Activated T-helper 2 cell treated with anti-CD3 and anti-CD28 coated beads, Interferon-gamma antibody, Interleukin-2, Interleukin-4, amounts not matched to agents 10 μg/mL and 5 μg/mL and 100 μg/mL, durations not matched to agents 14 hours and 24 hours and 36 hours (primary cell): ENCODE results near the gene TP53BP2. TPM values are rescaled to one million over a fixed set of nuclear protein-coding genes. Genes with fewer than 3 reads are reported as not detected.

ENCODE experiments used
- DNase-seq: peaks from one replicate; pipeline ENCODE4 v3.0.0; 2021; ENCODE audit warnings: low spot score
- H3K27ac Mint-ChIP-seq: one replicate; pipeline ENCODE4 v1.8.0; 2021; ENCODE audit warnings: mixed read lengths
- H3K27me3 Mint-ChIP-seq: one replicate; pipeline ENCODE4 v1.8.0; 2021; ENCODE audit warnings: low read depth, mixed read lengths
- H3K36me3 Mint-ChIP-seq: one replicate; pipeline ENCODE4 v1.8.0; 2021; ENCODE audit warnings: low read depth, mixed read lengths
- H3K4me1 Mint-ChIP-seq: one replicate; pipeline ENCODE4 v1.8.0; 2021; ENCODE audit warnings: low read depth, mixed read lengths
- H3K4me3 Mint-ChIP-seq: one replicate; pipeline ENCODE4 v1.8.0; 2021; ENCODE audit warnings: low read depth, mild to moderate bottlenecking, moderate library complexity, mixed read lengths
- H3K9me3 Mint-ChIP-seq: one replicate; pipeline ENCODE4 v1.8.0; 2021; ENCODE audit warnings: mixed read lengths
- intact Hi-C: fragments of 100-400 bp; cut with micrococcal nuclease; formaldehyde crosslinking; loops from one replicate; pipeline ENCODE4 v1.15.1; 2023
- total RNA-seq: library from RNA; stranded (reverse); gene quantifications from 2 replicates; pipeline ENCODE4 v1.2.3, GENCODE V29; 2022

Gene TP53BP2
- total RNA-seq, 1 donor from 2014 or later: 37.5 TPM

GRCh38 chr1:223775054-223775453 lies 70.7 kb downstream of the TP53BP2 start:
- Mint-ChIP-seq H3K36me3 (peaks cover 72% of the 10 kb centered on the region), H3K4me1 (peaks cover 28% of the 10 kb centered on the region), H3K27ac (no peak overlapping the region), H3K4me3 (no peak overlapping the region), H3K9me3 (no peaks in the 10 kb centered on the region), H3K27me3 (no peaks in the 10 kb centered on the region)
- intact Hi-C loops: loop anchor here (10.0 kb wide), 1 partner anchor 70 kb away; the partner anchor contains the start of gene TP53BP2
- no peak for DNase-seq

GRCh38 chr1:223774134-223774814 lies 71.5 kb downstream of the TP53BP2 start:
- peak; percentile 4 for DNase-seq
- Mint-ChIP-seq H3K27ac (peak overlapping the region; percentile 13), H3K36me3 (peaks cover 76% of the 10 kb centered on the region), H3K4me1 (peaks cover 28% of the 10 kb centered on the region), H3K4me3 (no peak overlapping the region), H3K9me3 (no peaks in the 10 kb centered on the region), H3K27me3 (no peaks in the 10 kb centered on the region)
- intact Hi-C loops: loop anchor here (10.0 kb wide), 1 partner anchor 71 kb away; the partner anchor contains the start of gene TP53BP2

- Mint-ChIP-seq H3K9me3 (no peaks in the 10 kb centered on the region), H3K27ac (no peak overlapping the region), H3K27me3 (no peaks in the 10 kb centered on the region), H3K36me3 (peaks cover 72% of the 10 kb centered on the region), H3K4me3 (no peak overlapping the region), H3K4me1 (peaks cover 28% of the 10 kb centered on the region)
- no peak for DNase-seq
- intact Hi-C loops: loop anchor here (10.0 kb wide), 1 partner anchor 72 kb away; the partner anchor contains the start of gene TP53BP2
Observed at GRCh38 chr1:223772771-223773160, 73.0 kb downstream of the TP53BP2 start.

DNA sequence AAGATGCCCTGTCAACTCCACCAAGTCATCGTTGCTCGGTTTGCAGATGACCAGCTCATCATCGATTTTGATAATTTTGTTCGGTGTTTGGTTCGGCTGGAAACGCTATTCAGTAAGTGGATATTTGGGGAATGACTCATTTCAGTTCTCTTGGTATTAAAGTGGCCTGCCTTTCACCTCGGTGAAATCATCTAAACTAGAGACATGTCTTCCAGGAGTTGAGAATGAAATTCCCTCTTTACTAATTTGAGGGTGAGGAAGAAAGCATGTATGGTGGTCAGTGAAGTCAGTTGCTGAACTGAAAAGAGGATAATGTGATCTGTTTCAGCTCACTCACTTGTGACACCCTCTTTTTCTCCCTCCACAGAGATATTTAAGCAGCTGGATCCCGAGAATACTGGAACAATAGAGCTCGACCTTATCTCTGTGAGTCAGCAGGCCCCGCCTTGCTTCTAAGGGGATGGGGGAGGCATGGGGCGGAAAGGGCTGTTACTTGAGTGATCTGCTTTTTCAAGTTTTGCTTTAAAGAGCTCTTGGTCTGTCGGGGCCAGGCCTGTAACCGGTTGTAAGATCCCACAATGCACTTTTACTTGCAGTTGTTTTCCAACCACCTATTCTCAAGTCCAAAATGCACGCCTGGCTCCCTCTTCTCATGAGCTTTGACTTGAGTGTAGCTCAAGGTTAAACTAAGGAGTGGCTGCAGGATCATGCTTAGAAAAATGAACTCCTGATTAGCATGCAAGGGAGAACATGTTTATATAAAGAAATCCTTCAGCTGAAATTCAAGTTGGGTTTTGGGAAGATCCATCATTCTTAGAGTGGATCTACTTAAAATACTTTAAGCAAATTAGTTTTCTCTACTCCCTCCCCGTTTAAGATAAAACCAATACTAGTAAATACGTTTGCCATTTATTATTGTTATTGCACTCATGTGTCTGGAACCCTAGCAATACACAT lies 73.7 kb downstream of the TP53BP2 start:
- no peak overlapping the region for H3K4me3 Mint-ChIP-seq
- peak overlapping the region; percentile 30 for H3K27ac Mint-ChIP-seq
- H3K4me1 Mint-ChIP-seq: peaks cover 26% of the 10 kb centered on the region
- no peaks in the 10 kb centered on the region for H3K27me3 Mint-ChIP-seq
- no peaks in the 10 kb centered on the region for H3K9me3 Mint-ChIP-seq
- H3K36me3 Mint-ChIP-seq: peaks cover 67% of the 10 kb centered on the region
- DNase-seq: no peak
- intact Hi-C loops: loop anchor here (10.0 kb wide), 1 partner anchor 73 kb away; the partner anchor contains the start of gene TP53BP2

DNA sequence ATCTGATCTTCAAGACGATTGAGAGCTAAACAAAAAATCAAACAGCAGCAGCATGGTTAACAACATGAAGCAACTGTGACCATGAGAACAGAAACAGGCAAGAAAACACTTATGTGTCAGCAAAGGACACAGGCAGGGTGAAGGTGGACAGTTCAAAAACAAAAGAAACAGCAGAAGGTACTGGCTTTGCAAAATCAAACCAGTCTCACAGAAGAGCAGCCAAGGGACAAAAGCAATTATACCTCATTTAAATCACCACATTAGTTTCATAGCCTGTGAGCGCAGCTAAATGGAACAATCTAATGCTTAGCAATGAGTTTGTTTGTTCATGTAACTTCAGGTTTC lies 74.3 kb downstream of the TP53BP2 start:
- Mint-ChIP-seq H3K4me3 (no peak overlapping the region), H3K9me3 (no peaks in the 10 kb centered on the region), H3K4me1 (peaks cover 23% of the 10 kb centered on the region), H3K27me3 (no peaks in the 10 kb centered on the region), H3K36me3 (peaks cover 70% of the 10 kb centered on the region), H3K27ac (no peak overlapping the region)
- intact Hi-C loops: loop anchor here (10.0 kb wide), 1 partner anchor 73 kb away; the partner anchor contains the start of gene TP53BP2
- DNase-seq: peak; percentile 3

DNA sequence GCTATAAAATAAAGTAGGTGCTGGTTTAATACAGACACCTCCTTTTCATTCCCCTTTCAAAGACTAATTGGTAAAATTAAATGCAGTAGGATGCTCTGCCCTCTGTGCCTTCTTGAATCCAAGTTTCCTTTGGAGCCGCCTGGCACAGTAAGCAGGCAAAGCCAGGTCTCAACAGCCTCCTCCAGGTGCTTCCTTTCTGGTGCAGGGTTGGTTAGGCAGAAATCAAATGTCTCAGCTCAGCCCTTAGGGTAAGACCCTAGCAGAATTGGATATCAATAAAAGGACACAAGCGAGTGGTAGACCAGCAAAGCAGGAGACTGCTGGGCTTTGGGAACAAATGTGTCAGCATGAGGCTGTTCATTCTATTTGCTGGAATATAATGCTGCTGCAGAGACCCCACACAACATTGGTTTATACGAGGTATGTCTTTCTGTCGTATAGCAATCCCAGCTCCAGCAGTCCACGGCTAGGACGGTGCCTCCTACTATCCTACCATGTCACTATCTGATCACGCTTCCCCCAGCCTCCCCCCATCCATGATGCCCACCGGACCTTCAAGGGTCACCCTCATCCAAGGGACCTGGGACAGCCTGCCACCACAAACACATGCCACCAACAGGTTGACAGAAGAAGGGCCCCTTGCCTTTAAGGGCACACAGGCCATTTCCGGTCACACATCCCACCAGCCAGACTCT lies 75.0 kb downstream of the TP53BP2 start:
- Mint-ChIP-seq H3K4me3 (no peak overlapping the region), H3K4me1 (peaks cover 16% of the 10 kb centered on the region), H3K27ac (no peak overlapping the region), H3K27me3 (no peaks in the 10 kb centered on the region), H3K9me3 (no peaks in the 10 kb centered on the region), H3K36me3 (peaks cover 70% of the 10 kb centered on the region)
- DNase-seq: peak; percentile 4
- intact Hi-C loops: loop anchor here (10.0 kb wide), 1 partner anchor 74 kb away; the partner anchor contains the start of gene TP53BP2

GRCh38 chr1:223765719-223766340 lies 79.9 kb downstream of the TP53BP2 start:
- H3K4me1 Mint-ChIP-seq: no peaks in the 10 kb centered on the region
- H3K36me3 Mint-ChIP-seq: peaks cover 74% of the 10 kb centered on the region
- H3K27me3 Mint-ChIP-seq: no peaks in the 10 kb centered on the region
- DNase-seq: no peak
- H3K4me3 Mint-ChIP-seq: no peak overlapping the region
- H3K27ac Mint-ChIP-seq: no peak overlapping the region
- intact Hi-C loops: no loop called here
- H3K9me3 Mint-ChIP-seq: no peaks in the 10 kb centered on the region

GRCh38 chr1:223765036-223765718 lies 80.6 kb downstream of the TP53BP2 start:
- Mint-ChIP-seq H3K27ac (no peak overlapping the region), H3K4me3 (no peak overlapping the region), H3K27me3 (no peaks in the 10 kb centered on the region), H3K4me1 (no peaks in the 10 kb centered on the region), H3K36me3 (peaks cover 73% of the 10 kb centered on the region), H3K9me3 (no peaks in the 10 kb centered on the region)
- intact Hi-C loops: no loop called here
- no peak for DNase-seq

GRCh38 chr1:223763881-223764280 lies 81.9 kb downstream of the TP53BP2 start:
- Mint-ChIP-seq H3K27ac (no peak overlapping the region), H3K9me3 (no peaks in the 10 kb centered on the region), H3K4me1 (peaks cover 2% of the 10 kb centered on the region), H3K4me3 (no peak overlapping the region), H3K27me3 (no peaks in the 10 kb centered on the region), H3K36me3 (peaks cover 73% of the 10 kb centered on the region)
- DNase-seq: no peak
- intact Hi-C loops: no loop called here

GRCh38 chr1:223763251-223763650 lies 82.5 kb downstream of the TP53BP2 start:
- Mint-ChIP-seq H3K4me1 (peaks cover 2% of the 10 kb centered on the region), H3K4me3 (no peak overlapping the region), H3K27me3 (no peaks in the 10 kb centered on the region), H3K36me3 (peaks cover 72% of the 10 kb centered on the region), H3K9me3 (no peaks in the 10 kb centered on the region), H3K27ac (no peak overlapping the region)
- intact Hi-C loops: no loop called here
- no peak for DNase-seq

GRCh38 chr1:223761411-223761810 lies 84.3 kb downstream of the TP53BP2 start:
- no peak overlapping the region for H3K27ac Mint-ChIP-seq

GRCh38 chr1:223760833-223761232 lies 84.9 kb downstream of the TP53BP2 start:
- DNase-seq: no peak
- intact Hi-C loops: no loop called here
- Mint-ChIP-seq H3K4me1 (peaks cover 2% of the 10 kb centered on the region), H3K27me3 (no peaks in the 10 kb centered on the region), H3K36me3 (peaks cover 81% of the 10 kb centered on the region), H3K27ac (no peak overlapping the region), H3K9me3 (no peaks in the 10 kb centered on the region), H3K4me3 (no peak overlapping the region)

More at GRCh38 chr1:223761411-223761810, 84.3 kb downstream of the TP53BP2 start:
- no peaks in the 10 kb centered on the region for H3K9me3 Mint-ChIP-seq
- H3K4me3 Mint-ChIP-seq: no peak overlapping the region
- intact Hi-C loops: no loop called here
- peaks cover 2% of the 10 kb centered on the region for H3K4me1 Mint-ChIP-seq
- DNase-seq: no peak
- peaks cover 81% of the 10 kb centered on the region for H3K36me3 Mint-ChIP-seq
- H3K27me3 Mint-ChIP-seq: no peaks in the 10 kb centered on the region
